H9 (cell line): ENCODE measurements around the gene USP22. TPM values are rescaled to one million over a fixed set of nuclear protein-coding genes. Genes with fewer than 3 reads are reported as not detected.

Experiments
- DNase-seq: peaks from one replicate; pipeline ENCODE4 v3.0.0-alpha.2; 2017
- H2AFZ ChIP-seq: one replicate; pipeline ENCODE4 v1.6.1; 2013; ENCODE audit warnings: mild to moderate bottlenecking, low read length, control low read depth, moderate library complexity
- H2AK5ac ChIP-seq: 2 replicates; pipeline ENCODE4 v1.6.1; 2013; ENCODE audit warnings: low read length, control low read depth, mixed read lengths; ENCODE audit not compliant: insufficient read length
- H2BK120ac ChIP-seq: one replicate; pipeline ENCODE4 v1.6.1; 2013; ENCODE audit warnings: low read depth, mild to moderate bottlenecking, low read length, control low read depth, inconsistent platforms; ENCODE audit not compliant: poor library complexity, severe bottlenecking
- H2BK12ac ChIP-seq: 2 replicates; pipeline ENCODE4 v1.6.1; 2013; ENCODE audit warnings: low read length, control low read depth, mixed read lengths, low read depth; ENCODE audit not compliant: insufficient read length
- H2BK15ac ChIP-seq: 2 replicates; pipeline ENCODE4 v1.6.1; 2013; ENCODE audit warnings: low read depth, low read length, control low read depth
- H2BK20ac ChIP-seq: one replicate; pipeline ENCODE4 v1.6.1; 2013; ENCODE audit warnings: low read depth, mild to moderate bottlenecking, low read length, control low read depth, inconsistent platforms; ENCODE audit not compliant: poor library complexity, severe bottlenecking
- H2BK5ac ChIP-seq: 2 replicates; pipeline ENCODE4 v1.6.1; 2013; ENCODE audit warnings: low read length, control low read depth, mixed read lengths; ENCODE audit not compliant: insufficient read length
- H3K14ac ChIP-seq: 2 replicates; pipeline ENCODE4 v1.6.1; 2013; ENCODE audit warnings: low read length, control low read depth; ENCODE audit not compliant: insufficient read depth
- H3K18ac ChIP-seq: 2 replicates; pipeline ENCODE4 v1.6.1; 2013; ENCODE audit warnings: low read depth, mild to moderate bottlenecking, mixed read lengths, low read length, control low read depth; ENCODE audit not compliant: insufficient read length
- H3K23ac ChIP-seq: 2 replicates; pipeline ENCODE4 v1.6.1; 2013; ENCODE audit warnings: low read length, control low read depth, mixed read lengths, low read depth; ENCODE audit not compliant: insufficient read length
- H3K23me2 ChIP-seq: 2 replicates; pipeline ENCODE4 v1.6.1; 2013; ENCODE audit warnings: low read depth, mild to moderate bottlenecking, mixed read lengths, low read length, control low read depth; ENCODE audit not compliant: insufficient read length, poor library complexity, severe bottlenecking
- H3K27ac ChIP-seq: 2 replicates; pipeline ENCODE4 v1.5.1; 2013; ENCODE audit warnings: low read length, control low read depth, mixed read lengths, low read depth; ENCODE audit not compliant: insufficient read length
- H3K27me3 ChIP-seq: 2 replicates; pipeline ENCODE4 v1.6.1; 2013; ENCODE audit warnings: low read length, control low read depth, inconsistent platforms; ENCODE audit not compliant: insufficient read depth
- H3K4ac ChIP-seq: 2 replicates; pipeline ENCODE4 v1.6.1; 2013; ENCODE audit warnings: low read depth, mild to moderate bottlenecking, control low read depth, inconsistent platforms, low read length, moderate library complexity
- H3K4me1 ChIP-seq: 2 replicates; pipeline ENCODE4 v1.6.1; 2013; ENCODE audit warnings: low read length, control low read depth, inconsistent platforms; ENCODE audit not compliant: insufficient read depth
- H3K4me2 ChIP-seq: 2 replicates; pipeline ENCODE4 v1.6.1; 2013; ENCODE audit warnings: low read length, control low read depth, mixed read lengths; ENCODE audit not compliant: insufficient read length, insufficient read depth
- H3K56ac ChIP-seq: 2 replicates; pipeline ENCODE4 v1.6.1; 2013; ENCODE audit warnings: low read depth, mild to moderate bottlenecking, mixed read lengths, low read length, control low read depth; ENCODE audit not compliant: insufficient read length
- H3K79me1 ChIP-seq: 2 replicates; pipeline ENCODE4 v1.6.1; 2013; ENCODE audit warnings: low read depth, mild to moderate bottlenecking, moderate library complexity, low read length, control low read depth, inconsistent platforms; ENCODE audit not compliant: insufficient read depth, poor library complexity, severe bottlenecking
- H3K79me2 ChIP-seq: 2 replicates; pipeline ENCODE4 v1.6.1; 2013; ENCODE audit warnings: low read length, control low read depth, inconsistent platforms; ENCODE audit not compliant: insufficient read depth
- H3K9ac ChIP-seq: 2 replicates; pipeline ENCODE4 v1.6.1; 2013; ENCODE audit warnings: low read length, control low read depth, mixed read lengths; ENCODE audit not compliant: insufficient read length; ENCODE audit errors: extremely low read depth
- H3K9me3 ChIP-seq: one replicate; pipeline ENCODE4 v1.6.1; 2013; ENCODE audit warnings: low read depth, low read length, inconsistent platforms; ENCODE audit not compliant: control insufficient read depth
- H3T11ph ChIP-seq: one replicate; pipeline ENCODE4 v1.6.1; 2013; ENCODE audit warnings: mild to moderate bottlenecking, low read length, control low read depth, inconsistent platforms
- H4K20me1 ChIP-seq: one replicate; pipeline ENCODE4 v1.6.1; 2013; ENCODE audit not compliant: control insufficient read depth, insufficient read length, insufficient read depth
- H4K5ac ChIP-seq: 2 replicates; pipeline ENCODE4 v1.6.1; 2013; ENCODE audit warnings: low read depth, mild to moderate bottlenecking, mixed read lengths, low read length, control low read depth; ENCODE audit not compliant: insufficient read length
- H4K8ac ChIP-seq: replicated peaks from 2 replicates; pipeline ENCODE4 v1.6.1; 2013; ENCODE audit warnings: low read length, control low read depth, mixed read lengths, low read depth; ENCODE audit not compliant: insufficient read length
- H4K91ac ChIP-seq: 2 replicates; pipeline ENCODE4 v1.6.1; 2013; ENCODE audit warnings: low read depth, mild to moderate bottlenecking, moderate library complexity, mixed read lengths, low read length, control low read depth; ENCODE audit not compliant: insufficient read length
- H3K27ac Mint-ChIP-seq, 3 experiments: 2 replicates in 2 of 3; 3 replicates in 1 of 3; pipeline ENCODE4 v1.8.0; 2020 to 2021; ENCODE audit warnings: mixed read lengths in 3 of 3, mild to moderate bottlenecking in 1 of 3, moderate library complexity in 1 of 3
- H3K27me3 Mint-ChIP-seq: 2 replicates; pipeline ENCODE4 v1.8.0; 2021; ENCODE audit warnings: low read depth, mild to moderate bottlenecking, moderate library complexity, mixed read lengths
- H3K36me3 Mint-ChIP-seq, 3 experiments: 2 replicates in 2 of 3; 3 replicates in 1 of 3; pipeline ENCODE4 v1.8.0; 2020 to 2021; ENCODE audit warnings: low read depth in 3 of 3, mixed read lengths in 3 of 3; ENCODE audit not compliant: insufficient read depth in 1 of 3
- H3K4me1 Mint-ChIP-seq, 2 experiments: 2 replicates each; pipeline ENCODE4 v1.8.0; 2020; ENCODE audit warnings: mixed read lengths in 2 of 2
- H3K4me3 Mint-ChIP-seq, 2 experiments: 2 replicates in 1 of 2; 3 replicates in 1 of 2; pipeline ENCODE4 v1.8.0; 2020 to 2021; ENCODE audit warnings: mild to moderate bottlenecking in 2 of 2, mixed read lengths in 2 of 2, moderate library complexity in 1 of 2
- H3K9me3 Mint-ChIP-seq, 2 experiments: 2 replicates in 1 of 2; 3 replicates in 1 of 2; pipeline ENCODE4 v1.8.0; 2020; ENCODE audit warnings: mild to moderate bottlenecking in 2 of 2, mixed read lengths in 2 of 2, moderate library complexity in 1 of 2
- WGBS: extraction: QIAGEN DNeasy Blood & Tissue Kit; methylation state at CpG from one replicate; pipeline ENCODE4 v1.1.7; 2013; ENCODE audit warnings: missing lambda C conversion rate, low lambda C conversion rate, mixed read lengths; ENCODE audit not compliant: insufficient read length; ENCODE audit errors: extremely low coverage; 5-methylcytosine and 5-hydroxymethylcytosine counted together
- total RNA-seq: library from RNA; stranded (reverse); gene quantifications from 2 replicates; pipeline ENCODE4 v1.2.1, GENCODE V29; 2021
- TF ChIP-seq, protein P1 (sequence below): fragments of 200-600 bp; sonication (generic); conservative IDR thresholded peaks from 3 replicates; pipeline ENCODE4 v1.8.0; 2021; ENCODE audit warnings: antibody characterized with exemption, mild to moderate bottlenecking

USP22 gene
- total RNA-seq, 1 experiment from 2014 or later, result 345 TPM

GRCh38 chr17:20988001-20988636, 54.7 kb downstream of the USP22 start:
- H2BK15ac ChIP-seq, result no peak overlapping the region
- TF ChIP-seq, protein P1, sequence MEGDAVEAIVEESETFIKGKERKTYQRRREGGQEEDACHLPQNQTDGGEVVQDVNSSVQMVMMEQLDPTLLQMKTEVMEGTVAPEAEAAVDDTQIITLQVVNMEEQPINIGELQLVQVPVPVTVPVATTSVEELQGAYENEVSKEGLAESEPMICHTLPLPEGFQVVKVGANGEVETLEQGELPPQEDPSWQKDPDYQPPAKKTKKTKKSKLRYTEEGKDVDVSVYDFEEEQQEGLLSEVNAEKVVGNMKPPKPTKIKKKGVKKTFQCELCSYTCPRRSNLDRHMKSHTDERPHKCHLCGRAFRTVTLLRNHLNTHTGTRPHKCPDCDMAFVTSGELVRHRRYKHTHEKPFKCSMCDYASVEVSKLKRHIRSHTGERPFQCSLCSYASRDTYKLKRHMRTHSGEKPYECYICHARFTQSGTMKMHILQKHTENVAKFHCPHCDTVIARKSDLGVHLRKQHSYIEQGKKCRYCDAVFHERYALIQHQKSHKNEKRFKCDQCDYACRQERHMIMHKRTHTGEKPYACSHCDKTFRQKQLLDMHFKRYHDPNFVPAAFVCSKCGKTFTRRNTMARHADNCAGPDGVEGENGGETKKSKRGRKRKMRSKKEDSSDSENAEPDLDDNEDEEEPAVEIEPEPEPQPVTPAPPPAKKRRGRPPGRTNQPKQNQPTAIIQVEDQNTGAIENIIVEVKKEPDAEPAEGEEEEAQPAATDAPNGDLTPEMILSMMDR, result no peak
- no peak overlapping the region for H3K4me2 ChIP-seq
- Mint-ChIP-seq H3K27me3 (no peaks in the 10 kb centered on the region; the same call in 1 of the 2 replicates), H3K9me3 (peaks cover 4 to 5% of the 10 kb centered on the region in 2 experiments), H3K36me3 (peaks cover 11 to 16% (median 11%) of the 10 kb centered on the region in 3 experiments; a peak in 5 of 7 replicates), H3K4me3 (no peak overlapping the region), H3K27ac (0 out of 7 replicates have a peak overlapping the region, but pooled peaks of 1 of the 3 experiments have one; percentile 57), H3K4me1 (peaks cover 3 to 11% of the 10 kb centered on the region in 2 experiments)
- H4K20me1 ChIP-seq, result no peaks in the 10 kb centered on the region
- no peak overlapping the region for H3K14ac ChIP-seq
- no peak overlapping the region for H3K27ac ChIP-seq
- no peaks in the 10 kb centered on the region for H3K27me3 ChIP-seq
- no peaks in the 10 kb centered on the region for H3K79me1 ChIP-seq
- H3K9ac ChIP-seq, result no peak overlapping the region
- H2BK20ac ChIP-seq, result no peak overlapping the region
- no peak overlapping the region for H3T11ph ChIP-seq
- WGBS, result no CpG with 5 or more reads among the region's 11 CpGs
- H3K18ac ChIP-seq, result no peak overlapping the region
- H3K56ac ChIP-seq, result no peak overlapping the region
- H3K4ac ChIP-seq, result no peak overlapping the region
- H3K23me2 ChIP-seq, result no peaks in the 10 kb centered on the region
- H2BK5ac ChIP-seq, result no peak overlapping the region
- H4K91ac ChIP-seq, result no peak overlapping the region
- no peak overlapping the region for H4K5ac ChIP-seq
- no peak overlapping the region for H2BK12ac ChIP-seq
- no peaks in the 10 kb centered on the region; the same call in 1 of the 2 replicates for H3K4me1 ChIP-seq
- no peak overlapping the region for H2AFZ ChIP-seq
- no peak overlapping the region for H4K8ac ChIP-seq
- H2AK5ac ChIP-seq, result no peak overlapping the region
- H3K79me2 ChIP-seq, result no peaks in the 10 kb centered on the region
- H3K9me3 ChIP-seq, result no peaks in the 10 kb centered on the region
- H2BK120ac ChIP-seq, result no peak overlapping the region
- DNase-seq, result peak; percentile 31
- H3K23ac ChIP-seq, result no peak overlapping the region
